Camera-type eye (tissue), 1 donor: ENCODE data around the gene ATP13A4. TPM values are rescaled to one million over a fixed set of nuclear protein-coding genes. Genes with fewer than 3 reads are reported as not detected.

Source experiments
- total RNA-seq: library from RNA; depleted of rRNA; stranded (reverse); fragments of >200 nt; gene quantifications from one replicate; pipeline ENCODE4 v1.2.3, GENCODE V29; 2014

Gene ATP13A4
- 14.6 TPM for total RNA-seq

GRCh38 chr3:193554811-193555210 lies at the start of gene ATP13A4:
Gene ATP13A4 (minus strand): TSS chr3:193554895. CDS start chr3:193554799, 96 bp downstream.

GRCh38 chr3:193592841-193593667 lies 38.4 kb upstream of the ATP13A4 start, which contains the start of gene OPA1:
Gene OPA1 (plus strand): TSS chr3:193593208. CDS start chr3:193593378, 170 bp downstream.

GRCh38 chr3:193378706-193379105 lies 176.0 kb downstream of the ATP13A4 start, which contains the start of gene ATP13A5:
Gene ATP13A5 (minus strand): TSS chr3:193378753. CDS start chr3:193378725, 28 bp downstream.

Other genes starting within 250 kb of the ATP13A4 start
- gene ATP13A5, start 176.1 kb downstream of the ATP13A4 start, total RNA-seq: 0.22 TPM
- gene OPA1, start 38.3 kb upstream of the ATP13A4 start, total RNA-seq: 86.1 TPM